Neural cell (in vitro differentiated cells): ENCODE data around the gene TEN1.

Experiments
- CTCF ChIP-seq: fragments of 450-650 bp; IDR thresholded peaks from 2 replicates; pipeline ENCODE4 v1.5.1; 2014; ENCODE audit warnings: antibody characterized with exemption, mild to moderate bottlenecking, moderate library complexity; ENCODE audit not compliant: poor library complexity, severe bottlenecking
- EP300 ChIP-seq: fragments of 450-650 bp; conservative IDR thresholded peaks from 2 replicates; pipeline ENCODE4 v1.6.1; 2014; ENCODE audit warnings: antibody characterized with exemption, mild to moderate bottlenecking, moderate library complexity; ENCODE audit not compliant: poor library complexity, severe bottlenecking
- EZH2 ChIP-seq: fragments of 200-600, 300-800 bp; shearing (Covaris generic), sonication (generic); IDR thresholded peaks from 2 replicates; pipeline ENCODE4 v1.6.1; 2014; ENCODE audit warnings: antibody characterized with exemption, low read length, borderline replicate concordance, mild to moderate bottlenecking; ENCODE audit not compliant: insufficient read depth, poor library complexity, severe bottlenecking
- MXI1 ChIP-seq: fragments of 450-650 bp; conservative IDR thresholded peaks from 2 replicates; pipeline ENCODE4 v1.6.1; 2014; ENCODE audit warnings: antibody characterized with exemption, mild to moderate bottlenecking; ENCODE audit not compliant: poor library complexity, severe bottlenecking
- POLR2AphosphoS5 ChIP-seq: IDR thresholded peaks from 2 replicates; pipeline ENCODE4 v1.6.1; 2012
- RAD21 ChIP-seq: fragments of 450-650 bp; conservative IDR thresholded peaks from 2 replicates; pipeline ENCODE4 v1.6.1; 2014; ENCODE audit warnings: antibody characterized with exemption, mild to moderate bottlenecking, moderate library complexity
- REST ChIP-seq: IDR thresholded peaks from 2 replicates; pipeline ENCODE4 v1.6.1; 2012; ENCODE audit warnings: borderline replicate concordance
- SMC3 ChIP-seq: fragments of 450-650 bp; conservative IDR thresholded peaks from 2 replicates; pipeline ENCODE4 v1.6.1; 2014; ENCODE audit warnings: antibody characterized with exemption, mild to moderate bottlenecking, moderate library complexity; ENCODE audit not compliant: poor library complexity
- TAF1 ChIP-seq: IDR thresholded peaks from 2 replicates; pipeline ENCODE4 v1.6.1; 2012; ENCODE audit warnings: low read depth

- TF ChIP-seq CTCF (no peak), POLR2AphosphoS5 (no peak), REST (no peak), EZH2 (no peak), MXI1 (no peak), TAF1 (no peak), SMC3 (no peak), RAD21 (no peak), EP300 (no peak)
Observed at GRCh38 chr17:76019833-76020467, 40.9 kb downstream of the TEN1 start.
